Type B pancreatic cell (in vitro differentiated cells): Measurements from ENCODE around the gene KCNK6. TPM values are rescaled to one million over a fixed set of nuclear protein-coding genes. Genes with fewer than 3 reads are reported as not detected.

Experiments used
- DNase-seq: peaks from one replicate; pipeline ENCODE4 v3.0.0; 2021; ENCODE audit warnings: mixed read lengths; ENCODE audit not compliant: unreplicated experiment; ENCODE audit errors: extremely low spot score
- H3K27ac Mint-ChIP-seq: 2 replicates; pipeline ENCODE4 v1.8.0; 2021; ENCODE audit warnings: mild to moderate bottlenecking, mixed read lengths
- H3K27me3 Mint-ChIP-seq: 2 replicates; pipeline ENCODE4 v1.8.0; 2021; ENCODE audit warnings: mixed read lengths
- H3K36me3 Mint-ChIP-seq: 2 replicates; pipeline ENCODE4 v1.8.0; 2021; ENCODE audit warnings: mixed read lengths
- H3K4me1 Mint-ChIP-seq: one replicate; pipeline ENCODE4 v1.8.0; 2021; ENCODE audit warnings: mixed read lengths; ENCODE audit not compliant: unreplicated experiment
- H3K4me3 Mint-ChIP-seq: 2 replicates; pipeline ENCODE4 v1.8.0; 2021; ENCODE audit warnings: mild to moderate bottlenecking, mixed read lengths
- H3K9me3 Mint-ChIP-seq: 2 replicates; pipeline ENCODE4 v1.8.0; 2021; ENCODE audit warnings: mixed read lengths
- total RNA-seq: library from RNA; stranded (reverse); gene quantifications from 2 replicates; pipeline ENCODE4 v1.2.1, GENCODE V29; 2021; ENCODE audit warnings: low replicate concordance
- TF ChIP-seq, protein P1 (sequence below): fragments of 200-600 bp; sonication (generic); conservative IDR thresholded peaks from 2 replicates; pipeline ENCODE4 v1.5.0; 2021; ENCODE audit warnings: antibody characterized with exemption, mild to moderate bottlenecking

KCNK6 gene
- total RNA-seq, 1 donor from 2014 or later = 5.2 TPM

DNA sequence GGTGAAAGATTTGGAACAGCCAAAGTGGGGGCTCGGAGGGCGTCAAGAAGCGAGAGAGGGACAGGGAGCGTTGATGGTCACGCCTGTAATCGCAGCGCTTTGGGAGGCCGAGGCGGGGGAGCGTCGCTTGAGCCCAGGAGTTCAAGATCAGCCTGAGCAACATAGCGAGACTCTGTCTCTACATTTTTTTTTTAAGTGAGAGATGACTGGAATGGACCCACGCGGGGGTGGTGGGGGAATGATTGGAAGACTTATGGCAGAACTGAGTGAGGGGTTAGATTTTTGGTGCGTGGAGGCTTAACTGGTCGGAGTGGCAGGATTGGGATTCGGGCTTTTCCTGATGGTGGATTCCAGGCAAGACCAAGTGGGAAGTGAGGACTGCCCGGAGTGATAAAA, 55.5 kb downstream of the KCNK6 start:
- Mint-ChIP-seq H3K27me3 (peaks cover 14% of the 10 kb centered on the region), H3K27ac (peak overlapping the region; percentile 98), H3K9me3 (no peaks in the 10 kb centered on the region), H3K36me3 (peaks cover 7% of the 10 kb centered on the region), H3K4me3 (peak overlapping the region; percentile 99), H3K4me1 (peaks cover 19% of the 10 kb centered on the region)
- DNase-seq = no peak
- TF ChIP-seq, protein P1, sequence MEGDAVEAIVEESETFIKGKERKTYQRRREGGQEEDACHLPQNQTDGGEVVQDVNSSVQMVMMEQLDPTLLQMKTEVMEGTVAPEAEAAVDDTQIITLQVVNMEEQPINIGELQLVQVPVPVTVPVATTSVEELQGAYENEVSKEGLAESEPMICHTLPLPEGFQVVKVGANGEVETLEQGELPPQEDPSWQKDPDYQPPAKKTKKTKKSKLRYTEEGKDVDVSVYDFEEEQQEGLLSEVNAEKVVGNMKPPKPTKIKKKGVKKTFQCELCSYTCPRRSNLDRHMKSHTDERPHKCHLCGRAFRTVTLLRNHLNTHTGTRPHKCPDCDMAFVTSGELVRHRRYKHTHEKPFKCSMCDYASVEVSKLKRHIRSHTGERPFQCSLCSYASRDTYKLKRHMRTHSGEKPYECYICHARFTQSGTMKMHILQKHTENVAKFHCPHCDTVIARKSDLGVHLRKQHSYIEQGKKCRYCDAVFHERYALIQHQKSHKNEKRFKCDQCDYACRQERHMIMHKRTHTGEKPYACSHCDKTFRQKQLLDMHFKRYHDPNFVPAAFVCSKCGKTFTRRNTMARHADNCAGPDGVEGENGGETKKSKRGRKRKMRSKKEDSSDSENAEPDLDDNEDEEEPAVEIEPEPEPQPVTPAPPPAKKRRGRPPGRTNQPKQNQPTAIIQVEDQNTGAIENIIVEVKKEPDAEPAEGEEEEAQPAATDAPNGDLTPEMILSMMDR = no peak

DNA sequence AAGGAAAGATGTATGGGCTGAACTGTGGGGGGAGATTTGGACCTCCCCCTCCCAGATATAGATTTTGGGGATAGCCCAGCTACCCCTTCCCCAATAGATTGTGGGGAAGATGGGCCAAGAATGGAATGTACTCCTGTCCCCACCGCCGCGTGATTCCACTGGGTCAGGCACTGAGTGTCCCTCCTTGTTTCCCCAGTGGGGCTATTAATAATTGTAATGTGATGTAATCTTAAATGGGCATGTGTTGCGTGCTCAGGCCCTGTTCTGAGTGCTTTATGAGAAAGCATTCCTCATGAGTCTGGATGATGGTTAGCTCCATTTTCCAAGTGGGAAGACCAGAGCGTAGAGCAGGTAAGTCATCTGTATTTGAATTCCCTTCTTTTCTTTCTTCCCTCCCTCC, 56.1 kb downstream of the KCNK6 start:
- peaks cover 8% of the 10 kb centered on the region for H3K27me3 Mint-ChIP-seq
- H3K27ac Mint-ChIP-seq = peak overlapping the region; percentile 98
- TF ChIP-seq, protein P1 = no peak
- DNase-seq = no peak
- peak overlapping the region; percentile 99 for H3K4me3 Mint-ChIP-seq
- no peaks in the 10 kb centered on the region for H3K9me3 Mint-ChIP-seq
- peaks cover 7% of the 10 kb centered on the region for H3K36me3 Mint-ChIP-seq
- peaks cover 19% of the 10 kb centered on the region for H3K4me1 Mint-ChIP-seq

DNA sequence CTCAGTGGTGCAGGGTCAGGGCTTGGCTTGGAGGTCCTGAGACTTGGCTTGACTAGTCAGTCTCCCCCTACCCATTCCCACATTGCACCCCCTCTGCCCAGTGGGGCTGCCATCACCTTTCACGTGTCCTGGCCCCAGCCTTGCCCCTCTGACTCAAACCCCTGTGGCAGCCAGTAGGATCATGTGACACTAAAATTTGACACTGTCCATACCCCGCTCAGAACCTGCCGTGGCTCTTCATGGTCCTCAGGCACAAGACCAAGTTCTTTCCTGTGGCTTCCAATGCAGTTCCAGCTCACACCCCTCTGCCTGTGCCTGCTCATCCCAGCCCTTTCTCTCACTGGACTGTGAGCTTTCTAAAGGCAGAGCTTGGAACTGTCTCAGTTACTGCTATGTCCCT, 56.9 kb downstream of the KCNK6 start:
- TF ChIP-seq, protein P1 = no peak
- DNase-seq = no peak
- Mint-ChIP-seq H3K36me3 (peaks cover 8% of the 10 kb centered on the region), H3K4me3 (peak overlapping the region; percentile 99), H3K4me1 (peaks cover 19% of the 10 kb centered on the region), H3K27ac (peak overlapping the region; percentile 98), H3K27me3 (peaks cover 3% of the 10 kb centered on the region), H3K9me3 (no peaks in the 10 kb centered on the region)

DNA sequence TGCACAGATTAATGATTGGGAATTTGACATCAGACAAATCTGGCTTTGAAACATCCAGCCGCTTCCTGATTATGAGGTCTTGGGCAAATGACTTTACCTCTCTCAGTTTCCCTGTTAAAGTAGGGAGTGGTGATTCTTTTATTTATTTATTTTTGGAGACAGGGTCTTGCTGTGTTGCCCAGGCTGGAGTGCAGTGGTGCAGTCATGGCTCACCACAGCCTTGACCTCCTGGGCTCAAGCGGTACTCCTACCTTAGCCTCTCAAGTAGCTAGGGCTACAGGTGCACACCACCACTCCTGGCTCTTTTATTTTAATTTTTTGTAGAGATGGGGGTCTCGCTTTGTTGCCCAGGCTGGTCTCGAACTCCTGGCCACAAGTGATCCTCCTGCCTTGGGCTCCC, 57.4 kb downstream of the KCNK6 start:
- DNase-seq = no peak
- Mint-ChIP-seq H3K27me3 (no peaks in the 10 kb centered on the region), H3K36me3 (peaks cover 13% of the 10 kb centered on the region), H3K27ac (no peak overlapping the region), H3K4me3 (peak overlapping the region; percentile 99), H3K9me3 (no peaks in the 10 kb centered on the region), H3K4me1 (peaks cover 19% of the 10 kb centered on the region)
- TF ChIP-seq, protein P1 = no peak

DNA sequence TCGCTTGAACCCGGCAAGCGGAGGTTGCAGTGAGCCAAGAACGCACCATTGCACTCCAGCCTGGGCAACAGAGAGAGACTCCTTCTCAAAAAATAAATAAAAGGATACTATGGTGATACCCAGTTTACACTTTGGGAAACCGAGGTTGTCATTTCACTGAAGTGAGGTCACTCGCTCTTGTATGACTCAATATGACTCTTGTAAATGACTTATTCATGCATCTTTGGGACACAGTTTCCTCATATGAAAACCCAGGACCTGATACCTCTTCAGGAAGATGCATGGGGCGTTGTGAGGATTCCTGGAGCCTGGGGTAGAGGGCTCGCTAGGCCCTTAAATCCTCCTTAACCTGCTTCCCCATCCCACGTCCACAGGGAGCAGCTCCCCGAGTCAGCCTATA, 59.2 kb downstream of the KCNK6 start:
- no peak overlapping the region for H3K27ac Mint-ChIP-seq
- H3K9me3 Mint-ChIP-seq = no peaks in the 10 kb centered on the region
- no peaks in the 10 kb centered on the region for H3K27me3 Mint-ChIP-seq
- TF ChIP-seq, protein P1 = no peak
- H3K36me3 Mint-ChIP-seq = peaks cover 17% of the 10 kb centered on the region
- H3K4me1 Mint-ChIP-seq = peaks cover 19% of the 10 kb centered on the region
- H3K4me3 Mint-ChIP-seq = no peak overlapping the region
- DNase-seq = no peak

DNA sequence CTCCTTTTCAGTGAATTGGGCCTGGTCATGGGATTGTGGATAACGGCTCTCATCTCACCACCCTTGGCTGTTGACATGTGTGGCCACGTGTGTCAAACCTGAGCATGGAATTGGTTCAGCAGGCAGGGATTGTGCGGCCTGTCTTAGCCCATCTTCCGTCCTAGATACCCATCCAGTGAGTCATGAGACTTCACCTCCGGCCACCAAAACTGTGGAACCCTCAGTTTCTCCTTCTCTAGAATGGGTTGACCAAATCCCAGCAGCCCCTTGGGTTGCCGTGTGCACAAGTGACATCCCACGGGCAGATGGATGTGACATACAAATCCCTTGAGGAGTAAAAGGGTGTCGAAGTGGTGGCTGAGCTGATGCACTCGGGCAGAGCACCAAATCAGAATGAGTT, 61.5 kb downstream of the KCNK6 start:
- Mint-ChIP-seq H3K27me3 (no peaks in the 10 kb centered on the region), H3K4me3 (no peak overlapping the region), H3K4me1 (peaks cover 1% of the 10 kb centered on the region), H3K36me3 (peaks cover 17% of the 10 kb centered on the region), H3K27ac (no peak overlapping the region), H3K9me3 (no peaks in the 10 kb centered on the region)
- DNase-seq = no peak
- TF ChIP-seq, protein P1 = no peak
